ENCODE measurements around the gene NEURL1B.
"Not testable (repeated sequence)": the region's sequence is repeated elsewhere in the genome, so short reads cannot be mapped to it uniquely, and the experiment has no call there.

The NEURL1B gene

DNA sequence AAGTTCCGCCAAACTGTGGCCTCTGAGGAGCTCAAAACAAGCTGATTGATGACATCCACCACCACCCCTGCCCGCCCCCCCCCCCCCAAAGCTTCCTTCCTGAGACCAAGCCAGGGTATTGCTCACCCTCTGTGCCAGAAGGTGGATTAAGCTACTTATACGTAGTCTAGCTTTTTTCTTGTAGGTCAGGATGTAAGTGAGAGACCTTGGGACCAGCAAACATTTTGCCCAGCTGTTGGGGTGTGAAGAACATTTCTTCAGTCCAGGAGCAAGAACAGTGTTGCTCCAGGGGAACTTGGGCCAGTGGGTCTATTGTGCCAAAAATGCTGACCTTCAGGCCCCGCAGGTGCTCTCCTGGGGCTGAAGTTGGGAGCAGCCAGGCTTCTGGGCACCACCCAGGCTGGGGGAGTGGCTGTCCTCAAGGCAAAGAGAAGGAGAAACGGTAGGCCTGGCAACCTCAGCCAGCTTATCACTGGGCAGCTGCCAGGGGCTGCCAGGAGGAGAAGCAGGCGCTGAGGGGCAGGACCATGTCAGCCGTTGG lies 18.0 kb downstream of the NEURL1B start:
- DNase-seq = no peak

- DNase-seq = no peak
These were observed 18.5 kb downstream of the NEURL1B start for GRCh38 chr5:172659570-172659908.

DNA sequence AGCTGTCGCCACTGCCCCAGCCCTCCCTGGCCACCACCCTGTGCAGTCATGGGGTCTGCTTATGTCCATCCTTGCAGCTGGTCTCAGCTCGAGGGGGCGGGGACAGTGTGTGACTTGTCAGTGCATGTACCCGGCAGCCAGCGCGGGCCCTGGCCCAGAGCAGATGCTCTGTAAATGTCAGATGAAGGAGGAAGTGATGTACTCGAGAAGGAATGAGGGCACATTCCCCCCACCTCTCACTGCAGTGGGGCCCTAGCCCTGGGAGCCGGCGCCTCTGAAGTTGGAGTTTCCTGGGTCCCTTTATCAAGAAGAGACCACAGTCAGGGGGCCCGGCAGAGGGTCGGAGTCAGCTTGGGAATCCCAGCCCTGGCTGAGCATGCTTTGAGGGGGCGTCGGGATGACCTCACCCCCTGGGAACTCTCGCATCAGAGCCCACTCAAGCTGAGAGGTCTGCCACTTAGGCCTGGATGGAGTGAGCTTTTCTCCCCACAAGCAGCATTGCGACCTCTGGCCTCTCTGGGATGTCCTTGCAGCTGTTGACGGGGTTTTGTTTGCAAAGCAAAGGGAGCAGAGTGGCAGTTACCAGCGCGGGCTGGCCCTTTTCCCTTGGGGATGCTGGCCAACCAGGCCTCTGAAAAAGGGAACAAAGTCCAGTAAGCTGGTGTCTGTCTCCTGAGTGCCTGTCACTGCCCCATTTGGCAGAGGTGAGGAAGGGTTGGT lies 19.0 kb downstream of the NEURL1B start:
- DNase-seq = no peak

DNA sequence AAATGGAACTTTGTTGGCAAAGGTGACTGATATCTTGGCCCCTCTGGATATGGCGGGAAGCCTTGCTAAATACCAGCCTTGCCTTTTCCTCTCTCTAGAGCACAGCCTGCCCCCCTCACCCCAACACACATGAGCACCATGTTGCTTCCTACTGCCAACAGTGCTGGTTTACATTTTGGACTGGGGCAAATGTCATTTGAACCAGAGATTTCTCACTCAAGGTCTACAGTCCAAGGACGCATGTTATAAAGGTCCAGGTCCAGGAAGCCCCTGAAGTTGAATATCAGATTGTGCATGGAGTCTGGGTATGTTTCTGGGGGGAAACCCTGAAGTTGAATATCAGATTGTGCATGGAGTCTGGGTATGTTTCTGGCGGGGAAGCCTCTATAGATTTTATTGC lies 19.9 kb downstream of the NEURL1B start:
- DNase-seq = no peak

DNA sequence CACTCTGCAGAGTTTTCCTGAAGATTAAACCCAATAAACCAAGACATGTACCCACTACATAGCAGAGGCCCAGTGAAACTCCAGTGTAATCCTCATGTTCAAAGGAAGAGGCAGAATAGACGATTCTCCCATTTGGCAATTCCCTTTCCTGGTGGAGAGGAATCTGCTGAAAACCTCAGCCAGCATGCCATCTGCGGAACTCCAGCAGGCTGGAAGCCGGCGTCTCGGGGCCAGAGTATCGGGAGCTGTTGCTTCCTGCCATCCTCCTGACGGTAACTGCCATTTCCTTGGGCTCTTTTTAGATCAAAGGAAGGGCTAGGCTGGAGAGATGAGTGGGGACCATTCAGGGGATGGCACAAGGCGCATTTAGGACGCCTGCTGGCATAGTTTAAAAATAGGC lies 20.5 kb downstream of the NEURL1B start:
- no peak for DNase-seq

GRCh38 chr5:172662596-172662995 lies 21.5 kb downstream of the NEURL1B start:
- DNase-seq = no peak

DNA sequence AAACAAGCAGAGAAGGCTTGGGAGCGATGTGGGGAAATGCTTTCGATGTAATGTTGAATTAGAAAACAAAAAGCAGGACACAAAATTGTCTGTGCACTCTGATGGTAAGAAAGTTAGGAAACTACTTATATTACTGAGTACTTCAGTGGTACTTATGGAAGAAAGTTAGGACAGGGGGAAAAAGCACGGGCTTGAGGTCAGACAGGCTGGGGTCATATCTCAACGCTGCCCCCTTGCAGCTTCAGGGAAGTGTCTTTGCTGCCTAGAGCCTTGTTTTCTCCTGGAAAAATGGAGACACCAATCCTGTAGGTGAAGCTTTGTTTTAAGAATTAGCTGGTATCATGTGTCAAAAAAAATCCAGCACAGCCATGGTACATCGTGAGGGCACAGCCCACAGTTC lies 23.0 kb downstream of the NEURL1B start:
- DNase-seq = no peak

- no peak for DNase-seq
These were observed 23.8 kb downstream of the NEURL1B start for GRCh38 chr5:172664681-172665541.

DNA sequence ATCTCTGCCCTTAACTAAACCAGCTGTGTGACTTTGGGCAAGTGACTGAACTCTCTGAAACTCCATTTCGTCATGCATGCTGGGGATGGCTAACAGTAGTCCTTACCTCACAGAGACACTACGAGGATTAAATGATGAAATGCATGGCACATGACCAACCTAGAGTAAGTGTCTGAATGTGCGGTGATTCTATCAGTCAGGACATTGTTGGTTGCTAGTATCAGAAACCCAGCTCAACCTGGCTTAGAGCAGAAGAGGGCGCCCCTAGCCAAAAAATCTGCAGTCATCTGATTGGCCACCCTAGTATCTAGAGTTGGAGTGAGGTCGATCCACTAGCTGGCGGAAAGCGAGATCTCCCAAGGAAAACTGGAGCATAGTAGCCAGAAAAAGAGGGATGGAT lies 25.2 kb downstream of the NEURL1B start:
- no peak for DNase-seq

DNA sequence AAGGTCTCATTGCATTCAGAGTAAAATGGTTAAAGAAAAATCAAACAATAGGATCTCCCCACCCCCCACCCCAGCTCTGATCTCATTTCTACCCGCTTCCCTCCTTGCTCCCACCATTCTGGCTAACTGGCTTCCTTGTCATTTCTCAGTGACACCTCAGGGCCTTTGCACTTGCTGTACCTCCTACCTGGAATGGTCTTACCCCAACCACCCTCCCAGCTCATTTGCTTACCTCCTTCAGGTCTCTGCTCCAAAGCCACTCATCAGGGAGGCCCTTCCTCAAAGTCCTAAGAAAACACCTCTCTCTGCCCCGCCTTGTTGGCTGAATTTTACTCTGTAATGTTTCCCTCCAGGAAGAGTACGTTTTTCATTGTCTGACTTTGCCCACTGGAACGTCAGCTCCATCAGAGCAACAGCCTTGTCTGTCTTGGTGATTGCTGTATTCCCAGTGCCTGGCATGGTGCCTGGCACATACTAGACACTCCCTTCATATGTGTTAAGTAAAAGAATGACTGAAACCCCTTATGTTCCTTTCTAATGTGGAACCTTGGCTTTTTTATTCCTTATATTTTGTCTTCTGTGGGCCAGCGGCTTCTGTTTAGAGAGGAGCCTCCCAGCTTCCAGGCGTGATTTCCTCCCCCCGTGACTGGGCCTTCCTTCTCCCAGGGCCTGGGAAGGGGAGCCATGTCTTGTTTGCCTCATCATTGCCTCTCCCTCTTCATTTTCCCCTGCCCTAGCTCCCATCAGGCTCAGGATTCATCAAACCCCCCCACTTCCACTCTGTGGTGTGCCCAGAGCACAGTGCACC lies 26.9 kb downstream of the NEURL1B start:
- DNase-seq = no peak

GRCh38 chr5:172668594-172669071 lies 27.6 kb downstream of the NEURL1B start:
- no peak for DNase-seq

- DNase-seq = no peak
These were observed 28.4 kb downstream of the NEURL1B start for GRCh38 chr5:172669386-172670004.

DNA sequence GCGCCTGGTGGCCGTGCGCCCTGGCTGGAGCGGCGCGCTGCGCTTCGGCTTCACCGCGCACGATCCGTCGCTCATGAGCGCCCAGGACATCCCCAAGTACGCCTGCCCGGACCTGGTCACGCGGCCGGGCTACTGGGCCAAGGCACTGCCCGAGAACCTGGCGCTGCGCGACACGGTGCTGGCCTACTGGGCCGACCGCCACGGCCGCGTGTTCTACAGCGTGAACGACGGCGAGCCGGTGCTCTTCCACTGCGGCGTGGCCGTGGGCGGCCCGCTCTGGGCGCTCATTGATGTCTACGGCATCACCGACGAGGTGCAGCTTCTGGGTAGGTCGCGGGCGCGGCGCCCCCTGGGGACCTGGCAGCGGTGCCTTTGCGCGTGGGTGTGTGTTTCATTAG lies 28.9 kb downstream of the NEURL1B start:
- DNase-seq = no peak

GRCh38 chr5:172670444-172670843 lies 29.4 kb downstream of the NEURL1B start:
- DNase-seq = no peak

DNA sequence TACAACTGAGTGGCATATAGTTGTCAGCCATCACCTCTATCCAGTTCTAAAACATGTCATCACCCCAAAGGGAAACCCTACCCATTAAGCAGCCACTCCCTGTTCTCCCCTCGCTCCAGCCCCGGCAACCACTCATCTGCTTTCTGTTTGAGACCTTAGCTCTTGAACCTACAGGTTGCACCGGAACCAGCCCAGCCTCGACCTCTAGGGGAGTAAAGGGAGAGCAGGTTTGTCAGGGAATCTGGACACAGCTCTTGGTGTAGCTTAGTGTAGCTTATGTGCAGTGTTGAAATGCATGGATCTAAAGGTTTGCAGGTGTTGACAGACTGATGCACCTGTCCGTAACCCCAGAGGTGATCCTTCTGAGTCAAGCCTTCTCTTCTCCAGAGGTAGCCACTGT lies 30.0 kb downstream of the NEURL1B start:
- DNase-seq = no peak

DNA sequence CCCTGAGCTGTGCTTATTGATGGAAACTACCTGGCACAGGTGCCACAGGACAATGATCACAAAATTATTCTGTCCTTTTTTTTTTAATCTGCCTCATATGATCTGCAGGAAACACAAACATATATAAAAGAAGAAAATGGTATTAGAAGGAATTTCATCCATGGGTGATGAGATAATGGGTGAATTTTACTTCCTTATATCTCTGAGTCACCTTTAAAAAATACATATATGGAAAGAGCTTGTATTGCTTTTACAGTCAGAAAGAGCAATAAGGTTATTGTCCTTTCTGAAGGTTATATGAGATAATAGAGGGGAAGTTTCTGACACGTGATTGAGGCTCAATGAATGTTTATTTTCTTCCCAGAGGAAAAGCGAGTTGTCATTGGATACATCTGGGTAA lies 31.6 kb downstream of the NEURL1B start:
- no peak for DNase-seq

- no peak for DNase-seq
These were observed 33.1 kb downstream of the NEURL1B start for GRCh38 chr5:172674155-172674554.

DNA sequence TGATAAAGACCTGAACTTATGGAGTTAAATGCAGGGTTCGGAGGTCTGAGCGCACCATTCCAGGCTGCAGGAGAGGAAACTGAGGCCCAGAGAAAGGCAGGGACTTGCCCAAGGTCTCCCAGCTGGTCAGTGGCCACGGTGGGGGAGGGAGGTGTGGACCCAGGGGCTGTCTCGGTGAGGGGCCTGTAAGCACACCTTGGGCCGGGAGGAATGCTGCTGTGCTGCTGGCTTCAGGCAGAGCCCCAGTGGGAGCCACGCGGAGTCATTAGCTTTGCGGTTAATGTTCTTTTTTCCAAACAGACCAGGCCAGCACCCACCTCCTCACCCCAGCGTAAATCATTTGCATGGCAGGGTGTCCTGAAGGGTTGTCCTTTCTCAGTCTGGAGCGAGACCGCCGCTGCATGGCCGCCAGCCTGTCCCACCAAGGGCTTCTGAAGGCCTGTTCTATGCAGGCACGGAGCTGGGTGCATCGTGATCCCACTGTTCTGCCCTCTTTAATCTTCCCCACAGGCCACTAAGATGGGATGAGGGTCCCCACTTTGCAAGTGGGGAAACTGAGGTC lies 35.9 kb downstream of the NEURL1B start:
- no peak for DNase-seq

DNA sequence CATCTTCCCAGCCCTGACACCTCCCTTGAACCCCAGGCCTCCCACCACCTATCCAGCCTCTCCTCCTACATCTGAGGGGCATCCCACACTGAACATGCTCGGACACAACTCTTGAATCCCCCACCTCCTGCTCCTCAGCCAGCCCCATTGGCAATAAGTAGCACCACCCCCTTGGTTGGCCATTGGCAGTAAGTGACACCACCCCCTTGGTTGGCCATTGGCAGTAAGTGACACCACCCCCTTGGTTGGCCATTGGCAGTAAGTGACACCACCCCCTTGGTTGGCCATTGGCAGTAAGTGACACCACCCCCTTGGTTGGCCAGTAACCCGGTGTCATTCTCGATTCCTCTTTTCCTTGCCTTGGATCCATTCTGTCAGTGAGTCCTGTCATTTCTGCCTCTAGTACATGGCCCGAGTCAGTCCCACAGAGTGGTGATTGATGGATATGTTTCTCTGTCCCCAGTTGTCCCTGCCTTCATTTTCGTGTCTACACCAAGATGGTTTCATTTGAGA lies 37.4 kb downstream of the NEURL1B start:
- not testable (repeated sequence) for DNase-seq

GRCh38 chr5:172678902-172679301 lies 37.8 kb downstream of the NEURL1B start:
- no peak for DNase-seq

- no peak for DNase-seq
These were observed 38.7 kb downstream of the NEURL1B start for GRCh38 chr5:172679628-172680212.

- no peak for DNase-seq
These were observed 39.9 kb downstream of the NEURL1B start for GRCh38 chr5:172680921-172681320.

Measured in activated effector memory CD4-positive, alpha-beta T cell treated with anti-CD3 and anti-CD28 coated beads, Interleukin-2, amount 50 U/mL, for 16 hours (primary cell).